ENCODE results near the gene KIAA1328.
A peak's percentile ranks its signal among the peaks of the same experiment; 100 is the strongest.
"Not testable (repeated sequence)": the region's sequence is repeated elsewhere in the genome, so short reads cannot be mapped to it uniquely, and the experiment has no call there.

Gene KIAA1328

DNA sequence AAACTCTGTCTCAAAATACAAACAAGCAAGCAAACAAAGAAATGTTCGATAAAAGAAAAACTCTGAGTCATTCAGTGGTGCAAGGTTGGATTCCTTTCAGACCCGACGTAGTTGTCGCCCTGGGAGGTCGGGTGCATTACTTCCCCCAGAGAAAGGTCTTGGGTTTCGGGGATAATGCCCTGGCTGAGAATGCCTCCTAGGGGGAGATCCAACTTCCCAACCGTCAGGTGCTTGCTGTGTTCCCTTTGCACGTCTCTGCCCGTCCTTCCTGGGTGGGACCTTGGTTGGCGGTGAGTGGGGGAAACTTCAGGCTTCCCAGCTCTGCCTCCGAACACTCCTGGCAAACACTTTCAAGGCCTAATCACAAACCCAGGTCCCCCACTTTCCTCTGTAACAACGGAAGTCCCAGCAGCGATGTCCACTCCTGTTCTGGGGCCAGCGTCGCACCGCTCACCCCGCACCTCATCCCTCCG lies 734 bp upstream of the KIAA1328 start:
- peak; percentile 26 to 40 for DNase-seq

DNA sequence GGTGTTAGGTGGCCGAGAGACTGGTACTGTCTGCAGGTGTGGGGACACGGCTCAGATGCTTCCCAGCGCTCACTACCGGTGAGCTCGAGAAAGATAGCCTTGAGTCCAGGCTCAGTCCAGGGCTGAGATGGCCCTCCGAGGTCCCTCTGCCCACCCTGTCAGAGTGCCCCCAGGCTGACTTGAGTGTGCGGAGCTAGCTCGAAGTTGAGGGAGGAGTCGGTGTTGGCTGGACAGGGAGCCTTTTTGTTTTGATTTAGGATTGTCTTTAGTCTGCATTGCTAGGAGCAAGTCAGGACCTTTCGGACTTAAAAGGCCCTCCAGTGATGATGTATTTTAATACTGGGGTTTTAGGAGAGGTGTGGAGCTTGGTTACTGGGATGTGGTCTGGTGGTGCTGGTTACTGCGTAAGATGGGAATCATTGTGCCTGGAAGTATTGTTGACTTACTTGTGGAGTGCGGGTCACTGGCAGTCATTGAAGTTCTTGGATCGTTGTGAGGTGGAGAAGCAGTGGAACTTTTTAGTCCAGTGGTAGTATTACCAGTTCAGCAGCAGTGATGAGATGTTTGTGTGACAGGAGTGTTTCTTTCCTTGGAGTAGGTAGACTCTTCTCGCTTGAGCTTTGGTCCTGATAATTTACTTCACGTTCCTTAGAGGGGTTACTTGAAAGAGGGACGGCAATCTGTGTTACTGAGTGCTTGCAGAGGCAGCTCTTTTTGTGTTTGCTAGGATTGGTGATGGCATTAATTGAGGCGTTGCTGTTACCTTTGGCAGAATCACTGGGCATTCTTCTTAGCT lies 633 bp downstream of the KIAA1328 start:
- DNase-seq, result no peak

DNA sequence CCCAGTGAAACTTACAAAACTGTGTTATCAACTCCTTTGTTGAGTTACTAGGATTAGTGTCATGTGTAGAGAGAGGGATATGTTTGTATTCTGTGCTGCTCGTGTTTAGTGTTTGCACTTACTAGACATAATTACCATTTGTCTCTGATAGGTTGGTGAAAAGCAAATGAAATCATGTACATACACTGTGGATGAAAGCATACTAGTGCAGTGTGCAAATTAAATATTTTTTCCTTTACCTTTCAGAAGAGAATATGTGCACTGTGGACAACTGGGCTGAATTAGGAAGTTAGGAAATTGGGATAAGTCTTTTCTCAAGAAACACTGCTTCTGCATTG lies 1.2 kb downstream of the KIAA1328 start:
- DNase-seq, result no peak

DNA sequence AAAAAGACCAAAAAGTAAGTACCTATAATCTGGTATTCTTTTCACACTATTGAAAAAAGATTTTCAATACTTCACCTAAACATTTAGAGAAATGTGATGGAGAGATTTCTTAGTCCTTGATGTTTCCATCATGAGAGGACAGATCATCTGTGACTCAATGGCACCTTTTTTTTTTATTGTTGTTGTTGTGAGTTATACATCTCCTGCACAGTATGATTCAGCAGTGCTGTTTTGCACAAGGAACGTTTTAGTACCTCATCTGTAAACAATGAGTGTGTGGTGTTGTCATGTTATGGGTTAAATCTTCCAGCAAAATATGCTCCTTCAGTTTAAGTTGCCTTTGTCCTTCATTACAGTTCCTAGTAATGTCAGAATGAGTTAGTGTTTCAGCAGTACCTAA lies 2.2 kb downstream of the KIAA1328 start:
- no peak for DNase-seq

DNA sequence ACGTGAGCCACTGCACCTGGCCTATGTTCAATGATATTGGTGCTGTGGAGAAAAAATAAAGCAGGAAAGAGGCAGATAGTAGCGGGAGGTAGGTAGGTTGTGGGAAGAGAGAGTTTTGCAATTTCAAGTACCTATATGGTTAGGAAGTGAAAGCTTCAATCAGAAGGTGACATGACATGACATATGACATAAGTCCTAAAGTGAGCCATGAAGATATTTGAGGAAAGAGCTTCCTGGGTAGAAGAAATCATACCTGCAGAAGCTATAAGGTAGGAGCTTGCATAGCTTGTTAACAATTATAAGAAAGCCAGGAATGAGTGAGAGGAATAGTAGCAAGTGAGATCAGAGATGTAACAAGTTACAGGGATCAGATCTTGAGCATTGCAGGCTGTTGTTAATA lies 4.2 kb downstream of the KIAA1328 start:
- DNase-seq, result no peak

DNA sequence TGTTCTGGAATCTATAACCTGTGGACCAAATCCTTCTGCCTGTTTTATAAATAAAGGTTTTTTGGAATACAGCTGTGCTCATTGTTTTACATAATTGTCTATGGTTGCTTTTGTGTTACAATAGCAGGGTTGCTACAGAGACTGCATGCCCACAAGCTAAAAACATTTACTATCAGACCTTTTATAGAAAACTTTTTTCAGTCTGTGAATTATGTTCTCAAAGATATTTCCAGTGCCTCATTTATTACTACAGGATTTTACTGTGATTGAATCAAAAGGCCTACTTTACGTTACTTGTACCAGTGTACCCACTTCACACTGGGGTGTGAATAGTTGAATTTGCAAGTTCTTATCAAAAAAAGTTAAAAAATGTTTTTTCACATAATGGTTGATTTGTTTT lies 7.0 kb downstream of the KIAA1328 start:
- DNase-seq, result no peak

DNA sequence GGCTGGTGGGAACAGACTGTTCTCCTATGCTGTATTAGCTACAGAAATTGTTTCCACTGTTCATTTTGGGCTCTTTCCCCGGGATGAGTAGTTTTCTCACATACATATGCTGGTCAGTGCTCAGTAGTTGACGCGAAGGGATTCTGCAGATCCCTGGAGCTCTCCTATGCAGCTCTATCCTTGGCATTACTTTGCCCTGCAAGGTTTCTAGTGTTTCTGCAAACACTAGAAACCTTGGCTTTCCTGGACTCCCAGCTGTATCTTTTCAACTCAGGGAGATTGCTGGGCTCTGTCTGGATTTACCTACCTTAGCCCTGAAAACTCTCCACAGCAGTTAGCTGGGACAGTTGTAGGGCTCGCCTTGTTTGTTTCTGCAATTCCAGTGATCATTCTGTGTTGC lies 10.9 kb downstream of the KIAA1328 start:
- DNase-seq, result no peak

DNA sequence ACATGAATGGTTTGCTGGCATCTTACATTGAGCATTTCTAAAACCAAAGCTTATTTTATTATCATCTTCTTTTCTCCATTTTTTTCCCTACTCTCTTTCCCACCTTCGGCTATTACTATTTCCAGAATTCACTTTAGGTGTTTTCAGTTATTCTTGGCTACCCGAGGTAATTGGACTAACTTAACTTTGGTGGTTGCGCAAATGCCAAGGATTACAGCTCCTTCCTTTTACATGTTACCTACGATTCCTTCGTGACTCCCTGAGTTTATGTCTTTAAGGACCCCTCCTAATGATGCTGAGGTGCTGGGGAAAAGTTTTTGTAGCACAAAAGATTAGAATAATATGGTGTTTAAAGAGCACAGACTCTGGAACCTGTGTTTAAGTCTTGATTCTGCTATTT lies 14.3 kb downstream of the KIAA1328 start:
- DNase-seq, result no peak

DNA sequence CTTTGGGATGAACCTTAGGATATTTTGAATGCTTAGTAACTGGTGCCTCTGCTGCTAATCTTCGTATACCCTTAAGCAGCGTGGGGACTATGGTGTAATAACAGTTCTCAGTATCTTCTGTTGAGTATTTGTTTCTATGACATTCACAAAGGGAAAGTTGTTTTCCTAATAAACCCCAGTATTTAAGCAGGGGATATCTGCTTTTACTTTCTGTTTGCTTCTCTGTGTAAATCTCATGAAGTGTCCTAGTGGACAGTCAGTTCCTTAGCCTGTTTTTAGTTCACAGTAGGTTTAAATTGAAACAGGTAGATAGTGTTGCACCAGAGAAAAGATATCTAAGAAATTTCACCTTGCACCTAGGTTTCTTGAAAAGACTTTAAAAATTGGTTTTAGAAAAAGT lies 14.9 kb downstream of the KIAA1328 start:
- no peak for DNase-seq

DNA sequence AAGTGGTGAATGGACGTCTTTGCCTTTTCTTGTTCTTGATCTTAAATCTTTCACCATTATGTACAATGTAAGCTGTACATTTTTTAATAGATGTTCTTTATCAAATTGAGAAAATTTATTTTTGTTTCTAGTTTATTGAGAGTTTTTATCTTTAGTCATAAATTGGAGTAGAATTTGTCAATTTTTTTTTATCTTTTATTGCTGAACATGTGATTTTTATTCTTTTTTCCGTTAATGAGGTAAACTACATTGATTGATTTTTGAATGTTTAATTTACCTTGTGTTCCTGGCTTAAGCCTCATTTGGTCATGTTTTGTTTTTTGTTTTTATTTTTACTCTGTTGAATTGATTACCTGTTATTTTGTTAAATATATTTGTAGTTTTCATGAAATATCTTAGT lies 19.7 kb downstream of the KIAA1328 start:
- DNase-seq, result no peak

DNA sequence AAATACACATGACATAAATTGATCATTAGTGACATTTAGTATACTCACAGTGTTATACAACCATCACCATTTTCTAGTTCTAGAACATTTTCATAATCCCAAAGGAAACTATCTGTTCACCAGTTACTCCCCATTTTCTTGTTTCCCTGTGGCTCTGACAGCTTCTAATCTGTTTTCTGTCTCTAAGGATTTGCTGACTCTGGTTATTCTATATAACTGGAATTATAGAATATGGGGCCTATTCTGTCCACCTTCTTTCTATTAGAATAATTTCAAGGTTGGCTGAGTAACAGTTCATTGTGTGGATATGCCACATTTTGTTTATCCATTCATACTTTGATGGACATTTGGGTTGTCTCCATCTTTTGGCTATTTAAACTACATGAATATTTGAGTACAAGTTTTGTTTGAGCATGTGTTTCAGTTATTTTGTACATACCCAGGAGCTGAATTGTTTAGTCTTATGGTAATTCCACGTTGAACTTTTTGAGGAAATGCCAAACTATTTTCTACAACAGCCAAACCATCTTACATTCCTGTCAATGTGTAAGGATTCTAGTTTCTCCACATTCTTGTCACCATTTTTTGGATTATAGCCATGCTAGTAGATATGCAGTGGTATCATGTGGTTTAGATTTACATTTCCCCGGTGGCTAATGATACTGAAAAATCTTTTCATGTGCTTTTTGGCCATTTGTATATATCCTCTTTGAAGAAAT lies 20.5 kb downstream of the KIAA1328 start:
- DNase-seq, result no peak

DNA sequence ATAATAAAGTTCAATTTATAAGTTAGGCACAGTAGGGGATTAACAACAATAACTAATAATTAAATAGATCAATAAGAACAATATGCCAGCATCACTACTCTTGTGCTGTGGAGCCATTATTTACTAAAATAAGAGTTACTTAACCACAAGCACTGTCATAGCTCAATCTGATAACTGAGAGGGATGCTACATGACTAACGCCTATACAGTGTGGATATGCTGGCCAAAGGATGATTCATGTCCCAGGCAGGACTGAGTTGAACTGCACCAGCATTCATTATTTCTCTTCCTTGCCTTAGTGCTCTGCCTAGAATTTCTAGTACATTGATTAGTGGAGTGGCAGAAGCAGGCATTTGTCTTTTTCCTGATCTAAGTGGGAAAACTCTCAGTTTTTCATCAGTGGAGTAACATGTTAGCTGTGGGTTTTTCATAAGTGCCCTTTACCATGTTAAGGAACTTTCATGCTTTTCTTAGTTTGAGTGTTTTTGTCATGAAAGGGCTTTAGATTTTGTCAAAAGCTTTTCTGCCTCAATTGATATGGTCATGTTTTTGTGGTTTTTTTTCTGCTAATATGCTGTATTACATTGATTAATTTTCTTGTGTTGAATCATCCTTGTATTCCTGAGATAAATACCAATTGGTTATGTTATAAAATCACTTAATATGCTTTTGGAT lies 21.7 kb downstream of the KIAA1328 start:
- no peak for DNase-seq

DNA sequence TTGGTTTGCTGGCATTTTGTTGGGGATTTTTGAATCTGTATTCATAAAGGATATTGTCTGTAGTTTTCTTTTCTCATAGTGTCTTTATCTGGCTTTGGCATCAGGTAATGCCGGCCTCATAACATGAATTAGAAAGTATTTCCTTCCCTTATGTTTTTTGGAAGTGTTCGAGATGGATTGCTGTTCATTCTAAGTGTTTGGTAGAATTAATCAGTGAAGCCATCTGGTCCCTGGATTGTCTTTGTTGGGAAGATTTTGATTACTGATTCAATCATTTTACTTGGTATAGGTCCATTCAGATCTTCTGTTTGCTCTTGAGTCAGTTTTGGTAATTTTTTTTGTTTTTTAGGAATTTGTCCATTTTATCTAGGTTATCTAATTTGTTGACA lies 22.3 kb downstream of the KIAA1328 start:
- no peak for DNase-seq

DNA sequence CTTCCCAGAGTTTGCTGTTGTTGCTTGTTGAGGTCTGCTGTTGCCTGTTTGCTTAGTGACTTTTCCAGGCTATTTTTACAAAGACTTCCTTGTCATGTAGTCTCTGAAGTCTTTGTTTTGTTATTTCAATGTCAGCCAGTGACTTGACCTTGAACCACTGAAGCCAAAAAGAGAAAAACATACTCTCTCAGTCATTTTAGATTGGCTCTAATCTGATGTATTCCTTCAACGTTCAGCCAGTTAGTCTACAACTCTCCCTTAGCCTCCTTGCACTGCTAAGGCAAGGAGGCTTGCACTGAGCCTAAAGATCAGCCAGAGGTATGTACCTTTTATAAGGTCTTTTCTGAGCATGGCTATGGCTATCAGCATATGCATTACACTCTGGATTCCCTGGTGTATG lies 27.9 kb downstream of the KIAA1328 start:
- DNase-seq, result no peak

DNA sequence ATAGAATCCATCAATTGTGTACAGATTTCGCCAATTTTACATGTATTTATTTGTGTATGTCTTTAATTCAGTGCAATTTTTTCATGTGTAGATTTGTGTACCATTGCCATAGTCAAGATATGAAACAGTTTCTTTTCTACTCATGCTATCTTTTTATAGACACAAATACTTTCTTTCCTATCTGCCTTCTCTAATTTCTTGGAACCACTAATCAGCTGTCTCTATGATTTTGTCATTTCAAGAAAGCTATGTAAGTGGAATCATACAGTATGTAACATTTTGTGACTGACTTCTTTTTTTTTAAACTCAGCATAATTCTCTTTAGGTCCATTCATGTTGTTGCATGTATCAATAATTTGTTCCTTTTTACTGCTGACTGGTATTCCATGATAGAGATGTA lies 33.3 kb downstream of the KIAA1328 start:
- no peak for DNase-seq

DNA sequence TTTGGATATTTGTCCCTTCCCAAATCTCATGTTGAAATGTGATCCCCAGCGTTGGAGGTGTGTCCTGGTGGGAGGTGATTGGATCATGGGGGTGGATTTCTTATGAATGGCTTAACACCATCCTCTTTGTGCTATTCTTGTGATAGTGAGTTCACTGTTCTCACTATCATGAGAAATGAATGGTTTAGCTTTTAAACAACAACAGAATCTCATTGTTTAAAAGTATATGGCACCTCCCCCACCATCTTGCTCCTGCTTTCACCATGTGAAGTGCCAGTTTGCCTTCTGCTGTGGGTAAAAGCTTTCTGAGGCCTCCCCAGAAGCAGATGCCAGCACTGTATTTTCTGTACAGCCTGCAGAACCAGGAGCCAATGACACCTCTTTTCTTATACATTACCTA lies 38.1 kb downstream of the KIAA1328 start:
- no peak for DNase-seq

DNA sequence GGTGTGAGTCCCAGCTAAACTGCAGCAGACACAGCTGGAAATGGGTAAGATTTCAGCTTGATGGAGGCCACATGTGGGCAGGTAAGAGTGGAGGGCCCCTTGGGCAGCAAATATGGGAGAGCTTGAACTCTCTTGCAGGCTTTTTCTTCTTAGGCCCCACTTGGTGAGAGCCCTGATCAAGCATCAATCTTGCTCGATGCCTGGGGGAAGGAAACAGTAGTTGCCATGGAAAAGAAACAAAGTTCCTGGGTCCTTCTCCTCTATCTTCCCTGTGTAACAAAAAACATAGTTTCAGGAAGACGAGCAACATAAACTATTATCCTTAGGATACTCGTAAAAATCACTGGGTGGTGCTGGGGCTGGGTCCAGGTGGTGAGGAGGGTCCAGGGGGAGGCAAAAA lies 42.9 kb downstream of the KIAA1328 start:
- DNase-seq, result no peak

DNA sequence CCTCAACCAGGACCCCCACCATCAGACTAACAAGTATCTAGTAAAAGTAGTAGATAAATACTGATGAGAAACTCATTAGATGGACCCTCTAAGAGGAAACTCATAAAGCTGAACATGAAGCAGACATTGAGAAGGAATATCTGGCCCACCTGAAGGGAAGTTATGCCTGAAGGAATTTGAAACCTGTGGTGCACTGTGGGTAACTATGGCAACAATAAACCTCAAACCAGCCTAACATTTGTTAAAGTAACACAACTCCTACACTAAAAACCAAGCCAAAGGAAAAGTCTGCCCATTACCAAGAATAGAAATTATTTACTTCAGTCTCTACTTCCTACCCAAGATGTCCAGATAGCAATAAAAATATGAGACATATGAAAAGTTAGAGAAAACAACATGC lies 43.4 kb downstream of the KIAA1328 start:
- DNase-seq, result no peak

DNA sequence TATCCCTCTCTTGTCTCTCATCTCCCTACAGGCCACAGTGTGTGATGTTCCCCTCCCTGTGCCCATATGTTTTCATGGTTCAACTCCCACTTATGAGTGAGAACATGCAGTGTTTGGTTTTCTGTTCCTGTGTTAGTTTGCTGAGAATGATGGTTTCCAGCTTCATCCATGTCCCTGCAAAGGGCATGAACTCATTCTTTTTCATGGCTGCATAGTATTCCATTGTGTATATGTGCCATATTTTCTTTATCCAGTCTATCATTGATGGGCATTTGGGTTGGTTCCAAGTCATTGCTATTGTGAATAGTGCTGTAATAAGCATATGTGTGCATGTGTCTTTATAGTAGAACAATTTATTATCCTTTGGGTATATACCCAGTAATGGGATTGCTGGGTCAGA lies 44.9 kb downstream of the KIAA1328 start:
- not testable (repeated sequence) for DNase-seq

DNA sequence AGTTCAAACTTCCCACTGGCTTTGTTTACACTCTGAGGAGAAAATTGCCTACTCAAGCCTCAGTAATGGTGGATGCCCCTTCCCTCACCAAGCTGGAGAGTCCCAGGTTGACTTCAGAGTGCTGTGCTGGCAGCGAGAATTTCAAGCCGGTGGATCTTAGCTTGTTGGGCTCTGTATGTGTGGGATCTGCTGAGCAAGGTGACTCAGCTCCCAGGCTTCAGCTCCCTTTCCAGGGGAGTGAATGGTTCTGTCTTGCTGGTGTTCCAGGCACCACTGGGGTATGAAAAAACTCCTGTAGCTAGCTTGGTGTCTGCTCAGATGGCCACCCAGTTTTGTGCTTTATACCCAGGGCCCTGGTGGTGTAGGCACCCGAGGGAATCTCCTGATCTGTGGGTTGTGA lies 50.9 kb downstream of the KIAA1328 start:
- not testable (repeated sequence) for DNase-seq

DNA sequence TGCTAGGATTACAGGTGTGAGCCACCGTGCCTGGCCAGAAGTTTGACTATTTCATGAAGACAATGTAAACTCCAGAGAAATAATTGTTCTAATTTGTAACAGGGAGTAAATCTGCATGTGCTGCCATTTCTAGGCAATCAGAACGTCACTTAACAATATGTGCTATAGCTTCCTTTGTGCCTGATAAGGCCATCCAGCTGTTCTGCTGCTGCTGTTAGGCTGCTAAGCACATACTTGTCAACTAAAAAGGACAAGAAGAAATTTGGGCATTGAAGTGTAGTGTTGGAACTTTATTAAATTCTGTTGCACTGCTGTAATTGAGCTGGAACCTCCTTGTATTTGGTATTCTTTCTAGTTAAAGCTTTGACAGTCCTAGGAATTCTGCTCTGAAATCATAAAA lies 57.1 kb downstream of the KIAA1328 start:
- no peak for DNase-seq

DNA sequence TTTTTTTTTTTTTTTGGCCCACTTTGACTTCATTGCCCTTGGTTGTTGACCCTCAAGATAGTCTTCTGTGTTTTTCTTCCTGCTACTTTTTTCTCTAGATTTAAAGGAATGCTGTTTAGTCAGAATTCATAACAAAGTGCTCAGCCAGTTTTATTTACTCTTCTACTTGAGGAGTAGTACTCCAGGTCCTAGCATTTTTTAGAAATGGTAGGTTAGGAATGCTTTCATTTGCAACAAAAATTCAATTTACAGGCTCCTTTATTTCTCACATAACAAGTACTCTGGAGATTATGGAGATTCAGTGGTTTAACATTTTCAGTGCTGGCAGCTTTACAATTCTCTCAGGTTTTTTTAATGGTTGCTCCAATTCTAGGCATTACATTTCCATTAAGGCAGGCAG lies 58.2 kb downstream of the KIAA1328 start:
- DNase-seq, result no peak

DNA sequence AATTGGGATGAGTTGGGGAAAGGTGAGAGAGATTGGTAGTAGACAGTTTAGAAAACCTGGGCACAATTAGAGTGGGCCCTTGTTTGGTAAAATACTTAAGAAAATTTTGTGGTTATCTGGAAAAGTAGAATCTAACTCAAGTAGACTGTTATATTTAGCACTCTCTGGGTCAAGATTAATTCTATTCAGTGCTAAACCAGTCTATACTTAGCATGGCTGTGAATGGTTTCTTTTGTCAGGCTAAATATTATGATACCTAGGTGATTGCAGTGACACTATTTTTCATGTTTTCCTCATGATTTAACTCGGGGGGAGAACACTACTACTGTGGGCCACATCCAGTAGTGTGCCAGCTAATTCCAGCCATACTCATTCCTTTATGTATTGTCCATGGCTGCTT lies 58.9 kb downstream of the KIAA1328 start:
- DNase-seq, result no peak

DNA sequence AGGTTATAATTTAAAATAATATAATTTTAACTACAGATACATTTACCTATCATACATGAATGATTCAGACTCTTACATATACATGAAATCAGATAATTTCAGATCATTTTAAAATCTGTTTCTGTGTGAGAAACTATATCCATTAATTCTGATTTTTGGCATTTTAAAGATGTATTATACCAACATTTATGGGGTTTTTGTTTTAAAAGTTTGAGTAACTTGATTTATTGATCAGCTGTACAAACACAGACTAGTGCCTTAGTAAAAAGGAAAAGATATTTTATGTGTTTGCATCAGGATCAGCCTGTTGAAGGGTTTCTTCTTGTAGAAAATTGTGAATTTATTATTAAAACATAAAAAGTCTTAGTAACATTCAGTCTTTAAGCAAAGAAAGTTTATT lies 59.9 kb downstream of the KIAA1328 start:
- no peak for DNase-seq
